ENCODE measurements around the gene TTLL9.

GRCh38 chr20:31861385-31862156 lies 8.9 kb upstream of the TTLL9 start:
- TF ChIP-seq CTCF (CRISPR knock-in tag; IDR thresholded peaks at IDR 0.05) (no peak), TCF7L2 (IDR thresholded peaks at IDR 0.05; ENCODE audit: low read depth, low read length) (no peak)

All from HepG2 (cell line).